ENCODE results near the gene PRDM8.

The PRDM8 gene

GRCh38 chr4:80197601-80198440 lies 518 bp downstream of the PRDM8 start:
- no peak overlapping the region for H3K4me3 ChIP-seq (ENCODE audit: low read length)
- H3K27ac ChIP-seq (ENCODE audit: low read length), result no peak overlapping the region
- no peak overlapping the region for H3K4me2 ChIP-seq (ENCODE audit: low read depth, low read length)
- no peaks in the 10 kb centered on the region for H3K36me3 ChIP-seq (replicated peaks; ENCODE audit: insufficient read depth, low read length)
- no peaks in the 10 kb centered on the region for H3K9me2 ChIP-seq (replicated peaks; ENCODE audit: insufficient read depth, low read length)
- no peaks in the 10 kb centered on the region for H3K9me3 ChIP-seq (replicated peaks; ENCODE audit: insufficient read depth, low read length)
- no peaks in the 10 kb centered on the region for H3K79me2 ChIP-seq (ENCODE audit: low read length)
- H3K27me3 ChIP-seq (replicated peaks; ENCODE audit: insufficient read depth, low read length), result no peaks in the 10 kb centered on the region
- TF ChIP-seq EZH2phosphoT487 (IDR thresholded peaks at IDR 0.05; ENCODE audit: low read length) (no peak), CTCF (IDR thresholded peaks at IDR 0.05; ENCODE audit: low read length) (no peak), EZH2 (optimal IDR thresholded peaks at IDR 0.05; ENCODE audit: low read depth, low read length) (no peak)
- H3K4me1 ChIP-seq (ENCODE audit: low read length), result no peaks in the 10 kb centered on the region
- no peak for DNase-seq
- H3F3A ChIP-seq (ENCODE audit: insufficient read depth, low read length), result no peaks in the 10 kb centered on the region
- H4K20me1 ChIP-seq (ENCODE audit: insufficient read depth, low read length), result no peaks in the 10 kb centered on the region
- H2AFZ ChIP-seq (ENCODE audit: low read length), result no peak overlapping the region
- H3K9ac ChIP-seq (ENCODE audit: low read length), result no peak overlapping the region

GRCh38 chr4:80198441-80198837 lies 1.1 kb downstream of the PRDM8 start:
- TF ChIP-seq EZH2 (optimal IDR thresholded peaks at IDR 0.05; ENCODE audit: low read depth, low read length), result no peak
- TF ChIP-seq EZH2phosphoT487 (IDR thresholded peaks at IDR 0.05; ENCODE audit: low read length), result no peak
- no peak for TF ChIP-seq CTCF (IDR thresholded peaks at IDR 0.05; ENCODE audit: low read length)
- no peak for DNase-seq
- Histone ChIP-seq H3K4me3 (ENCODE audit: low read length) (no peak overlapping the region), H3K4me2 (ENCODE audit: low read depth, low read length) (no peak overlapping the region), H3K36me3 (replicated peaks; ENCODE audit: insufficient read depth, low read length) (no peaks in the 10 kb centered on the region), H3K27ac (ENCODE audit: low read length) (no peak overlapping the region), H3K9me3 (replicated peaks; ENCODE audit: insufficient read depth, low read length) (no peaks in the 10 kb centered on the region), H4K20me1 (ENCODE audit: insufficient read depth, low read length) (no peaks in the 10 kb centered on the region), H3F3A (ENCODE audit: insufficient read depth, low read length) (no peaks in the 10 kb centered on the region), H2AFZ (ENCODE audit: low read length) (no peak overlapping the region), H3K4me1 (ENCODE audit: low read length) (no peaks in the 10 kb centered on the region), H3K9ac (ENCODE audit: low read length) (no peak overlapping the region), H3K9me2 (replicated peaks; ENCODE audit: insufficient read depth, low read length) (no peaks in the 10 kb centered on the region), H3K27me3 (replicated peaks; ENCODE audit: insufficient read depth, low read length) (no peaks in the 10 kb centered on the region), H3K79me2 (ENCODE audit: low read length) (no peaks in the 10 kb centered on the region)

- H3K27ac ChIP-seq (ENCODE audit: low read length), result no peak overlapping the region
- DNase-seq, result no peak
- H3K79me2 ChIP-seq (ENCODE audit: low read length), result no peaks in the 10 kb centered on the region
- no peaks in the 10 kb centered on the region for H3F3A ChIP-seq (ENCODE audit: insufficient read depth, low read length)
- no peaks in the 10 kb centered on the region for H3K9me2 ChIP-seq (replicated peaks; ENCODE audit: insufficient read depth, low read length)
- H3K4me3 ChIP-seq (ENCODE audit: low read length), result no peak overlapping the region
- H3K9ac ChIP-seq (ENCODE audit: low read length), result no peak overlapping the region
- no peaks in the 10 kb centered on the region for H3K4me1 ChIP-seq (ENCODE audit: low read length)
- H2AFZ ChIP-seq (ENCODE audit: low read length), result no peak overlapping the region
- no peaks in the 10 kb centered on the region for H3K9me3 ChIP-seq (replicated peaks; ENCODE audit: insufficient read depth, low read length)
- TF ChIP-seq EZH2 (optimal IDR thresholded peaks at IDR 0.05; ENCODE audit: low read depth, low read length) (no peak), EZH2phosphoT487 (IDR thresholded peaks at IDR 0.05; ENCODE audit: low read length) (no peak), CTCF (IDR thresholded peaks at IDR 0.05; ENCODE audit: low read length) (no peak)
- H3K27me3 ChIP-seq (replicated peaks; ENCODE audit: insufficient read depth, low read length), result no peaks in the 10 kb centered on the region
- H3K4me2 ChIP-seq (ENCODE audit: low read depth, low read length), result no peak overlapping the region
- no peaks in the 10 kb centered on the region for H3K36me3 ChIP-seq (replicated peaks; ENCODE audit: insufficient read depth, low read length)
- H4K20me1 ChIP-seq (ENCODE audit: insufficient read depth, low read length), result no peaks in the 10 kb centered on the region
Measured at GRCh38 chr4:80199004-80199560, 1.8 kb downstream of the PRDM8 start.
